Measurements from ENCODE around the gene MCRIP1. TPM values are rescaled to one million over a fixed set of nuclear protein-coding genes. Genes with fewer than 3 reads are reported as not detected.

The MCRIP1 gene
- total and polyA plus RNA-seq, 9 of the 15 experiments (the other 6 are each of a cell fraction or from before 2014, with no cell fraction given) = 0.39 to 35.8 (median 9.7) TPM

DNA sequence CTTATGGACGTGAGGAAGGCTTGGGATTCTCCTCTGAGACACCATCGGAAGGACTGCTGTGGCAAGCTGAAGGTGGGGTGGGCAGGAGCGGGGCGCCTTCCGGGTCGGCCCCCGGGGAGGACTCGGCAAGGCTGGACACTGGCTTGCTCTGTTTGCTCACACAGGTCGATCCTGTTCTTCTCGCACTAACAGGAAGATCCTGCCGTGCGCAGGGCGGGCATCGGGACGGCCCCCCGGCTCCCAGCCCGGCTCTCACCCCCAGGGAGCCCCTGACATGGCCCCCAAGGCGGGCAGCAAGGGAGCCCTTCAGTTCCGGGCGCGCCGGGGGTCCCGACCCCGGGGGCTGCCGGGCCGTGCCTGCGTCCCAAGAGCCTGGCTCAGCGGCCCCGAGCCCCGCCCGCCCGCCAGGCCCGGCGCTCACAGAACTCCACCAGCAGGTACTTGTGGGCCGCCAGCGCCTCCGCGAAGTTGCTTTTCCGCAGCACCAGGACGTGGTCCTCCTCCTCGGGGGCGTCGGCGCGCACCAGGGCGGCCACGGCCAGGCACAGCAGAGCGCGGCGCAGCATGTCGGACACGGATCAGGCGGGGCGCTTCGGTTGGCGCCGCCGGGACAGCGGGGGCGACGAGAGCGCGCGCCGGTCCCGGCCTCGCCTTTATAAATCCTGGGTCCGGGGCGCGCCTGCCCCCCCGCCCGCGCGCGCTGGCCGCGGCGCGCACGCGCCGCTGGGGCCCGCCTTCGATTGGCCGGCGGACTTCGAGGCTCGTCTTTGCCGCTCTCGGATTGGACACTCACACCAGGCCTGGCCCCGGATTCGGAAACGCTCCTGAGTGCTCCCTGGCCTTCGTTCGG lies 27.0 kb upstream of the MCRIP1 start, which contains the start of gene P4HB (continued):
- TF ChIP-seq, protein P1, sequence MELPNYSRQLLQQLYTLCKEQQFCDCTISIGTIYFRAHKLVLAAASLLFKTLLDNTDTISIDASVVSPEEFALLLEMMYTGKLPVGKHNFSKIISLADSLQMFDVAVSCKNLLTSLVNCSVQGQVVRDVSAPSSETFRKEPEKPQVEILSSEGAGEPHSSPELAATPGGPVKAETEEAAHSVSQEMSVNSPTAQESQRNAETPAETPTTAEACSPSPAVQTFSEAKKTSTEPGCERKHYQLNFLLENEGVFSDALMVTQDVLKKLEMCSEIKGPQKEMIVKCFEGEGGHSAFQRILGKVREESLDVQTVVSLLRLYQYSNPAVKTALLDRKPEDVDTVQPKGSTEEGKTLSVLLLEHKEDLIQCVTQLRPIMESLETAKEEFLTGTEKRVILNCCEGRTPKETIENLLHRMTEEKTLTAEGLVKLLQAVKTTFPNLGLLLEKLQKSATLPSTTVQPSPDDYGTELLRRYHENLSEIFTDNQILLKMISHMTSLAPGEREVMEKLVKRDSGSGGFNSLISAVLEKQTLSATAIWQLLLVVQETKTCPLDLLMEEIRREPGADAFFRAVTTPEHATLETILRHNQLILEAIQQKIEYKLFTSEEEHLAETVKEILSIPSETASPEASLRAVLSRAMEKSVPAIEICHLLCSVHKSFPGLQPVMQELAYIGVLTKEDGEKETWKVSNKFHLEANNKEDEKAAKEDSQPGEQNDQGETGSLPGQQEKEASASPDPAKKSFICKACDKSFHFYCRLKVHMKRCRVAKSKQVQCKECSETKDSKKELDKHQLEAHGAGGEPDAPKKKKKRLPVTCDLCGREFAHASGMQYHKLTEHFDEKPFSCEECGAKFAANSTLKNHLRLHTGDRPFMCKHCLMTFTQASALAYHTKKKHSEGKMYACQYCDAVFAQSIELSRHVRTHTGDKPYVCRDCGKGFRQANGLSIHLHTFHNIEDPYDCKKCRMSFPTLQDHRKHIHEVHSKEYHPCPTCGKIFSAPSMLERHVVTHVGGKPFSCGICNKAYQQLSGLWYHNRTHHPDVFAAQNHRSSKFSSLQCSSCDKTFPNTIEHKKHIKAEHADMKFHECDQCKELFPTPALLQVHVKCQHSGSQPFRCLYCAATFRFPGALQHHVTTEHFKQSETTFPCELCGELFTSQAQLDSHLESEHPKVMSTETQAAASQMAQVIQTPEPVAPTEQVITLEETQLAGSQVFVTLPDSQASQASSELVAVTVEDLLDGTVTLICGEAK (IDR thresholded peaks at IDR 0.05) = peak; percentile 53; the same call in 1 of the 2 replicates
- TF ChIP-seq, protein P1 (CRISPR knock-in tag; IDR thresholded peaks at IDR 0.05) = no peak
- TF ChIP-seq TAF15 (IDR thresholded peaks at IDR 0.05; ENCODE audit: low read depth, low read length) (no peak), ZFP1 (CRISPR knock-in tag; IDR thresholded peaks at IDR 0.05) (no peak), RNF2 (IDR thresholded peaks at IDR 0.05) (0 out of 2 replicates have a peak, but pooled peaks have one; percentile 7), TBP (optimal IDR thresholded peaks at IDR 0.05; ENCODE audit: low read depth, low read length) (peak; percentile 93), ETV5 (CRISPR knock-in tag; IDR thresholded peaks at IDR 0.05; ENCODE audit: low read depth) (peak; percentile 15; the same call in 1 of the 2 replicates), FOXM1 (IDR thresholded peaks at IDR 0.05; ENCODE audit: low read depth) (no peak), FOXM1 (CRISPR knock-in tag; IDR thresholded peaks at IDR 0.05; ENCODE audit: low read depth) (peak; percentile 67; the same call in 1 of the 2 replicates), TAF1 (IDR thresholded peaks at IDR 0.05; ENCODE audit: control insufficient read depth, extremely low read depth, insufficient read depth, low read length, severe bottlenecking) (peak; percentile 67)
- TF ChIP-seq, protein P2, sequence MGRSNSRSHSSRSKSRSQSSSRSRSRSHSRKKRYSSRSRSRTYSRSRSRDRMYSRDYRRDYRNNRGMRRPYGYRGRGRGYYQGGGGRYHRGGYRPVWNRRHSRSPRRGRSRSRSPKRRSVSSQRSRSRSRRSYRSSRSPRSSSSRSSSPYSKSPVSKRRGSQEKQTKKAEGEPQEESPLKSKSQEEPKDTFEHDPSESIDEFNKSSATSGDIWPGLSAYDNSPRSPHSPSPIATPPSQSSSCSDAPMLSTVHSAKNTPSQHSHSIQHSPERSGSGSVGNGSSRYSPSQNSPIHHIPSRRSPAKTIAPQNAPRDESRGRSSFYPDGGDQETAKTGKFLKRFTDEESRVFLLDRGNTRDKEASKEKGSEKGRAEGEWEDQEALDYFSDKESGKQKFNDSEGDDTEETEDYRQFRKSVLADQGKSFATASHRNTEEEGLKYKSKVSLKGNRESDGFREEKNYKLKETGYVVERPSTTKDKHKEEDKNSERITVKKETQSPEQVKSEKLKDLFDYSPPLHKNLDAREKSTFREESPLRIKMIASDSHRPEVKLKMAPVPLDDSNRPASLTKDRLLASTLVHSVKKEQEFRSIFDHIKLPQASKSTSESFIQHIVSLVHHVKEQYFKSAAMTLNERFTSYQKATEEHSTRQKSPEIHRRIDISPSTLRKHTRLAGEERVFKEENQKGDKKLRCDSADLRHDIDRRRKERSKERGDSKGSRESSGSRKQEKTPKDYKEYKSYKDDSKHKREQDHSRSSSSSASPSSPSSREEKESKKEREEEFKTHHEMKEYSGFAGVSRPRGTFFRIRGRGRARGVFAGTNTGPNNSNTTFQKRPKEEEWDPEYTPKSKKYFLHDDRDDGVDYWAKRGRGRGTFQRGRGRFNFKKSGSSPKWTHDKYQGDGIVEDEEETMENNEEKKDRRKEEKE (IDR thresholded peaks at IDR 0.05; ENCODE audit: borderline replicate concordance in 1 of 2, control insufficient read depth in 1 of 2, low read depth in 2 of 2, low read length in 1 of 2) = no peak

Measured in K562 (cell line).